Measurements from ENCODE around the gene PCNX1.
"Not testable (repeated sequence)": the region's sequence is repeated elsewhere in the genome, so short reads cannot be mapped to it uniquely, and the experiment has no call there.

PCNX1 gene

DNA sequence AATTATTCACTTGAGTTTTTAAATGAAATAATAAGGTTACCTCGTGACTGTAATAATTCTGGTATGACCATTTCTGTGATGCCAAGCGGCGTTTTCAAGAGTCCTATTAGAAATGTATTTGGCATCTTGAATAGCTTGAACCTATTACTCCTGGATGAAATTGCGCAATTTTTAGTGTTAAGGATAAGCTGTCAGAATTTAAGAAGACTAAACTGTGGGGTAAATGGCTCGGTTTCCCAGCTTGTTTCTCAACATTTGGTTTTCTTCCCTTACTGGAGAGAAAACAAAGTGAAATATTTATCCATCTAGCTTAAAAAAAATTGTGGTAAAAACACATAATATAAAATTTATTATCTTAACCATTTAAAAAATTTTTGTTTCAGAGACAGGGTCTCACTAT lies 26.8 kb downstream of the PCNX1 start:
- H3K27ac ChIP-seq (ENCODE audit: low read depth, low read length), result peak overlapping the region; percentile 86
- H3K9ac ChIP-seq (ENCODE audit: low read length in 5 of 5), result peak overlapping the region in 3 of 5 donors; percentile 19 to 45 (median 36)
- no peaks in the 10 kb centered on the region for H3K36me3 ChIP-seq (ENCODE audit: control insufficient read depth in 5 of 5, insufficient read depth in 5 of 5, low read length in 5 of 5)
- no peaks in the 10 kb centered on the region for H3K9me3 ChIP-seq (ENCODE audit: control insufficient read depth in 5 of 5, low read length in 5 of 5)
- H3K4me3 ChIP-seq (ENCODE audit: low read depth in 1 of 5, low read length in 5 of 5), result no peak overlapping the region
- peaks cover 4 to 34% (median 27%) of the 10 kb centered on the region in 5 donors for H3K4me1 ChIP-seq (ENCODE audit: control insufficient read depth in 5 of 5, insufficient read depth in 5 of 5, low read length in 5 of 5)
- H3K27me3 ChIP-seq (ENCODE audit: control insufficient read depth in 5 of 5, insufficient read depth in 4 of 5, low read length in 5 of 5), result no peaks in the 10 kb centered on the region

DNA sequence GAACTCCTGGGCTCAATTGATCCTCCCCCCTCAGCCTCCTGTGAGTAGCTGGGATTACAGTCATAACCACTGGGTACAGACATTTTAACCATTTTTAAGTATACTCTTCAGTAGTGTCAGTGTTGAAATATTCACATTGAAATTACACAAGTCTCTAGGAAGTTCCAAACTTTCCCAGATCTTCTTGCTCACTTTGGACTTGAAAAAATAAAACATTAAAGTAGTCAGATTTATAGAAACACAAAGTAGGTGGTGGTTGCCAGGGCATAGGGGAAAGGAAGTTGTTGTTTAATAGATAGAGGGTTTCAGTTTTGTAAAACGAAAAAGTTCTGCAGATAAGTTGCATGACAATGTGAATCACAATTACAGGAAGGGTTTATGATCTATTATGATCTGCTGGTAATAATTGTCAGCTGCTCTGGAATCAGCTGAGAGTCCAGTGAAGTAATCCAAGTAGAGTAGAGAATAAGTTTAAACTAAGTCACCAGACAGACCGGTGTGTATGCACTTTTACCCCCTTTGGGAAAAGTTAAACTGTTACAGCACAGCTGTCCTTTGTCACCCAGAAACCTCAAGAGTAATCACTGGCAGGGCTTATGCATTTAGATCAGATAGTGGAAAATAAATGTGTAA lies 27.4 kb downstream of the PCNX1 start:
- H3K27me3 ChIP-seq (ENCODE audit: control insufficient read depth in 5 of 5, insufficient read depth in 4 of 5, low read length in 5 of 5), result no peaks in the 10 kb centered on the region
- H3K4me3 ChIP-seq (ENCODE audit: low read depth in 1 of 5, low read length in 5 of 5), result peak overlapping the region in 1 of 5 donors; percentile 17
- peaks cover 4 to 34% (median 27%) of the 10 kb centered on the region in 5 donors for H3K4me1 ChIP-seq (ENCODE audit: control insufficient read depth in 5 of 5, insufficient read depth in 5 of 5, low read length in 5 of 5)
- H3K9me3 ChIP-seq (ENCODE audit: control insufficient read depth in 5 of 5, low read length in 5 of 5), result no peaks in the 10 kb centered on the region
- H3K27ac ChIP-seq (ENCODE audit: low read depth, low read length), result peak overlapping the region; percentile 86
- no peaks in the 10 kb centered on the region for H3K36me3 ChIP-seq (ENCODE audit: control insufficient read depth in 5 of 5, insufficient read depth in 5 of 5, low read length in 5 of 5)
- H3K9ac ChIP-seq (ENCODE audit: low read length in 5 of 5), result peak overlapping the region in 4 of 5 donors; percentile 36 to 78 (median 54)

DNA sequence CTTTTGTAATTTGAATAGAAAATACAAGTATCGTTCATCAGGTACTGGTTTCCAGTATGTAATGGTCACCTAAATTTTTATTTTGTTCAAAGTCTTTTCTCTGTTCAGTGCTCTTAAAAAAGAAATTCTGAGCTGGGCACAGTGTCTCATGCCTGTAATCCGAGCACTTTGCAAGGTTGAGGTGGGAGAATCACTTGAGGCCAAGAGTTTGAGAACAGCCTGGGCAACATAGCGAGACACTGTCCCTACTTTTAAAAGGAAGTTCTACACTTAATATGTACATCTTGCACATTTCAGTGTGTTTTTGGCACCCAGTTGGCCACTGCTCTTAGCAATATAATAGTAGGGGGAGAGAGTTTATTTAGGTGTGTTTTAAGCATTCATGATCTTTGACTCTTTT lies 27.9 kb downstream of the PCNX1 start:
- Histone ChIP-seq H3K4me1 (ENCODE audit: control insufficient read depth in 5 of 5, insufficient read depth in 5 of 5, low read length in 5 of 5) (peaks cover 4 to 34% (median 25%) of the 10 kb centered on the region in 5 donors), H3K27ac (ENCODE audit: low read depth, low read length) (peak overlapping the region; percentile 86), H3K27me3 (ENCODE audit: control insufficient read depth in 5 of 5, insufficient read depth in 4 of 5, low read length in 5 of 5) (no peaks in the 10 kb centered on the region), H3K9ac (ENCODE audit: low read length in 5 of 5) (peak overlapping the region in 4 of 5 donors; percentile 30 to 78 (median 40)), H3K9me3 (ENCODE audit: control insufficient read depth in 5 of 5, low read length in 5 of 5) (no peaks in the 10 kb centered on the region), H3K36me3 (ENCODE audit: control insufficient read depth in 5 of 5, insufficient read depth in 5 of 5, low read length in 5 of 5) (no peaks in the 10 kb centered on the region), H3K4me3 (ENCODE audit: low read depth in 1 of 5, low read length in 5 of 5) (no peak overlapping the region)

- H3K9ac ChIP-seq (ENCODE audit: low read length in 5 of 5); H3K4me3 ChIP-seq (ENCODE audit: low read depth in 1 of 5, low read length in 5 of 5); H3K27ac ChIP-seq (ENCODE audit: low read depth, low read length); H3K36me3 ChIP-seq (ENCODE audit: control insufficient read depth in 5 of 5, insufficient read depth in 5 of 5, low read length in 5 of 5); H3K27me3 ChIP-seq (ENCODE audit: control insufficient read depth in 5 of 5, insufficient read depth in 4 of 5, low read length in 5 of 5); H3K9me3 ChIP-seq (ENCODE audit: control insufficient read depth in 5 of 5, low read length in 5 of 5): not testable (repeated sequence)
- H3K4me1 ChIP-seq (ENCODE audit: control insufficient read depth in 5 of 5, insufficient read depth in 5 of 5, low read length in 5 of 5), result peaks cover 2 to 13% (median 10%) of the 10 kb centered on the region in 5 donors
Observed at GRCh38 chr14:70939693-70940092, 32.4 kb downstream of the PCNX1 start.

GRCh38 chr14:70941637-70942341 lies 34.5 kb downstream of the PCNX1 start:
- H3K4me1 ChIP-seq (ENCODE audit: control insufficient read depth in 5 of 5, insufficient read depth in 5 of 5, low read length in 5 of 5); H3K9me3 ChIP-seq (ENCODE audit: control insufficient read depth in 5 of 5, low read length in 5 of 5); H3K27ac ChIP-seq (ENCODE audit: low read depth, low read length); H3K9ac ChIP-seq (ENCODE audit: low read length in 5 of 5); H3K27me3 ChIP-seq (ENCODE audit: control insufficient read depth in 5 of 5, insufficient read depth in 4 of 5, low read length in 5 of 5); H3K4me3 ChIP-seq (ENCODE audit: low read depth in 1 of 5, low read length in 5 of 5); H3K36me3 ChIP-seq (ENCODE audit: control insufficient read depth in 5 of 5, insufficient read depth in 5 of 5, low read length in 5 of 5): not testable (repeated sequence)

DNA sequence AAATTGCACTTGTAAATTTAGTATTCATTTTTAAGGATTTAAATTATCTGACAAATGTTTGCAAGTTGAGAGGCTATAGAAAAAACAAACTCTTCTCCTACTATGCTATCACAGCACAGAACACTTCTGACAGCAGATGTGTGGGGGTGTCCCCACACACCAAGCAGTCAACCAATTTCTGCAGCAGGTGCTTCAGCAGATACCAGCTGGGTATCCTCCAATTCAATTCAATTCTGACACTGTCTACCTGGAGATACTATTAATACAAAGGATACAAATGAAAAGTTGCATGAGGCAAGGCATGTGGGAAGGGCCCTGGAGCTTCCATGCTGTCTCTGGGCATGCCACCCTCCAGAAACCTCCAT lies 35.1 kb downstream of the PCNX1 start:
- Histone ChIP-seq H3K4me1 (ENCODE audit: control insufficient read depth in 5 of 5, insufficient read depth in 5 of 5, low read length in 5 of 5) (peaks cover 0 to 5% (median 0%) of the 10 kb centered on the region in 5 donors), H3K9me3 (ENCODE audit: control insufficient read depth in 5 of 5, low read length in 5 of 5) (peaks cover 0 to 8% (median 6%) of the 10 kb centered on the region in 5 donors), H3K4me3 (ENCODE audit: low read depth in 1 of 5, low read length in 5 of 5) (no peak overlapping the region), H3K9ac (ENCODE audit: low read length in 5 of 5) (no peak overlapping the region), H3K36me3 (ENCODE audit: control insufficient read depth in 5 of 5, insufficient read depth in 5 of 5, low read length in 5 of 5) (peaks cover 3 to 5% (median 4%) of the 10 kb centered on the region in 5 donors), H3K27ac (ENCODE audit: low read depth, low read length) (no peak overlapping the region), H3K27me3 (ENCODE audit: control insufficient read depth in 5 of 5, insufficient read depth in 4 of 5, low read length in 5 of 5) (no peaks in the 10 kb centered on the region)

DNA sequence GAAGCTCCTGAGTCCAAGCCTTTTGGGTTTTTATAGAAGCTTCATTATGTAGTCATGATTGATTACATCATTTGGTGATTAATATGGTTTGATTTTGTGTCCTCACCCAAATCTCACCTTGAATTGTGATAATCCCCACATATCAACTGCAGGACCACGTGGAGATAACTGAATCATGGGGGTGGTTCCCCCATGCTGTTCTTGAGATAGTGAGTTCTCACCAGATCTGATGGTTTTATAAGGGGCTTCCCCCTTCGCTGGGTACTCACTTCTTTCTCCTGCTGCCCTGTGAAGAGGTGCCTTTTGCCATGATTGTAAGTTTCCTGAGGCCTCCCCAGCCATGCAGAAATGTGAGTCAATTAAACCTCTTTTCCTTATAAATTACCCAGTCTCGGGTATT lies 35.5 kb downstream of the PCNX1 start:
- H3K9me3 ChIP-seq (ENCODE audit: control insufficient read depth in 5 of 5, low read length in 5 of 5); H3K27me3 ChIP-seq (ENCODE audit: control insufficient read depth in 5 of 5, insufficient read depth in 4 of 5, low read length in 5 of 5); H3K27ac ChIP-seq (ENCODE audit: low read depth, low read length): not testable (repeated sequence)

GRCh38 chr14:70943838-70944237 lies 36.6 kb downstream of the PCNX1 start:
- Histone ChIP-seq H3K36me3 (ENCODE audit: control insufficient read depth in 5 of 5, insufficient read depth in 5 of 5, low read length in 5 of 5) (peaks cover 4 to 12% (median 8%) of the 10 kb centered on the region in 5 donors), H3K9ac (ENCODE audit: low read length in 5 of 5) (no peak overlapping the region), H3K4me1 (ENCODE audit: control insufficient read depth in 5 of 5, insufficient read depth in 5 of 5, low read length in 5 of 5) (peaks cover 0 to 5% (median 0%) of the 10 kb centered on the region in 5 donors), H3K27me3 (ENCODE audit: control insufficient read depth in 5 of 5, insufficient read depth in 4 of 5, low read length in 5 of 5) (no peaks in the 10 kb centered on the region), H3K27ac (ENCODE audit: low read depth, low read length) (no peak overlapping the region), H3K4me3 (ENCODE audit: low read depth in 1 of 5, low read length in 5 of 5) (no peak overlapping the region), H3K9me3 (ENCODE audit: control insufficient read depth in 5 of 5, low read length in 5 of 5) (peaks cover 0 to 9% (median 8%) of the 10 kb centered on the region in 5 donors)

More for the DNA sequence above, 35.5 kb downstream of the PCNX1 start:
- not testable (repeated sequence) for H3K9ac ChIP-seq (ENCODE audit: low read length in 5 of 5); H3K36me3 ChIP-seq (ENCODE audit: control insufficient read depth in 5 of 5, insufficient read depth in 5 of 5, low read length in 5 of 5); H3K4me3 ChIP-seq (ENCODE audit: low read depth in 1 of 5, low read length in 5 of 5); H3K4me1 ChIP-seq (ENCODE audit: control insufficient read depth in 5 of 5, insufficient read depth in 5 of 5, low read length in 5 of 5)

GRCh38 chr14:70947739-70948138 lies 40.5 kb downstream of the PCNX1 start:
- H3K36me3 ChIP-seq (ENCODE audit: control insufficient read depth in 5 of 5, insufficient read depth in 5 of 5, low read length in 5 of 5), result peaks cover 12 to 21% (median 13%) of the 10 kb centered on the region in 5 donors
- H3K27me3 ChIP-seq (ENCODE audit: control insufficient read depth in 5 of 5, insufficient read depth in 4 of 5, low read length in 5 of 5), result no peaks in the 10 kb centered on the region
- no peak overlapping the region for H3K9ac ChIP-seq (ENCODE audit: low read length in 5 of 5)
- H3K27ac ChIP-seq (ENCODE audit: low read depth, low read length), result no peak overlapping the region
- H3K4me1 ChIP-seq (ENCODE audit: control insufficient read depth in 5 of 5, insufficient read depth in 5 of 5, low read length in 5 of 5), result peaks cover 0 to 5% (median 0%) of the 10 kb centered on the region in 5 donors
- no peak overlapping the region for H3K4me3 ChIP-seq (ENCODE audit: low read depth in 1 of 5, low read length in 5 of 5)
- peaks cover 0 to 9% (median 8%) of the 10 kb centered on the region in 5 donors for H3K9me3 ChIP-seq (ENCODE audit: control insufficient read depth in 5 of 5, low read length in 5 of 5)

DNA sequence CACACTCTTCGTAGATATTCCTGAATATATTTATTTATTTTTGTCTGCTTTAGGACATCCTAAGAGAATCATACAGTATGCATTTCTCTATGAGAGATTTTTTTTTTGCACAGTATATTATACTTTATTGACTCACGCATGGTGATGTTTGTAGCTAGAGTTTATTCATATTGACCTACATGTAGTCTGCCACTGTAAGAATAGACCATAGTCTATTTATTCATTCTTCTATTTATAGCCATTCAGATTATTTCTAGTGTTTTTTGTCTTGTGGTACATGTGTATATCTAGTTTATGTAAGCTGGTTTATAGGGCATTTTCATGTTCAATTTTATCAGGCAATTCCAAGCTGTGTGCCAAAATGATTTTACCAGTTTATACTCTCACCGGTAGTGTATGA lies 45.2 kb downstream of the PCNX1 start:
- peaks cover 8 to 14% (median 9%) of the 10 kb centered on the region in 5 donors for H3K36me3 ChIP-seq (ENCODE audit: control insufficient read depth in 5 of 5, insufficient read depth in 5 of 5, low read length in 5 of 5)
- H3K4me3 ChIP-seq (ENCODE audit: low read depth in 1 of 5, low read length in 5 of 5), result no peak overlapping the region
- no peak overlapping the region for H3K9ac ChIP-seq (ENCODE audit: low read length in 5 of 5)
- H3K9me3 ChIP-seq (ENCODE audit: control insufficient read depth in 5 of 5, low read length in 5 of 5), result peaks cover 0 to 5% (median 0%) of the 10 kb centered on the region in 5 donors
- peaks cover 0 to 13% (median 9%) of the 10 kb centered on the region in 5 donors for H3K4me1 ChIP-seq (ENCODE audit: control insufficient read depth in 5 of 5, insufficient read depth in 5 of 5, low read length in 5 of 5)
- no peak overlapping the region for H3K27ac ChIP-seq (ENCODE audit: low read depth, low read length)
- no peaks in the 10 kb centered on the region for H3K27me3 ChIP-seq (ENCODE audit: control insufficient read depth in 5 of 5, insufficient read depth in 4 of 5, low read length in 5 of 5)

Data from subcutaneous abdominal adipose tissue (tissue), 5 donors.